H1 (cell line): ENCODE measurements around the gene AOPEP. TPM values are rescaled to one million over a fixed set of nuclear protein-coding genes. Genes with fewer than 3 reads are reported as not detected.

Experiments
- BRCA1 ChIP-seq: IDR thresholded peaks from 2 replicates; pipeline ENCODE4 v1.6.1; 2012; ENCODE audit warnings: low read depth, low read length, improper control_type of control experiment
- SIN3A ChIP-seq, 2 experiments: IDR thresholded peaks in 1 of 2; conservative IDR thresholded peaks in 1 of 2; 2 replicates each; pipeline ENCODE4 v1.6.1; 2011 to 2012; ENCODE audit warnings: low read length in 2 of 2, improper control_type of control experiment in 1 of 2, low read depth in 1 of 2, mild to moderate bottlenecking in 1 of 2
- SP1 ChIP-seq: IDR thresholded peaks from 2 replicates; pipeline ENCODE4 v1.6.1; 2011; ENCODE audit warnings: low read depth, low read length
- SRF ChIP-seq: IDR thresholded peaks from 2 replicates; pipeline ENCODE4 v1.6.1; 2011; ENCODE audit warnings: mild to moderate bottlenecking, low read depth, low read length, moderate library complexity
- TBP ChIP-seq: IDR thresholded peaks from 2 replicates; pipeline ENCODE4 v1.6.1; 2011; ENCODE audit warnings: low read depth, low read length, improper control_type of control experiment
- polyA plus RNA-seq, 7 experiments: library from polyadenylated mRNA; depleted of rRNA in 3 of 7; stranded (reverse) in 5 of 7; unstranded in 2 of 7; fragments of >200 nt in 5 of 7; fragments of 200-250 nt in 2 of 7; gene quantifications; 1 replicate in 5 of 7; 2 replicates in 1 of 7; 4 replicates in 1 of 7; pipeline versions ENCODE4 v1.2.1 to v1.2.3, GENCODE V29; 2011 to 2013; ENCODE audit warnings: missing spikeins in 2 of 7, mixed read lengths in 2 of 7
- total RNA-seq: library from RNA; stranded (reverse); fragmentation: NEBNext Ultra II Directional; extraction: Animal tissue kit (Norgen Biotek cat#: 25700); gene quantifications from 2 replicates; pipeline ENCODE4 v1.2.1, GENCODE V29; 2021
- TF ChIP-seq, protein P1 (sequence below): fragments of 300-600 bp; sonication (generic); IDR thresholded peaks from 2 replicates; pipeline ENCODE4 v1.7.1; 2012; ENCODE audit warnings: low read length, moderate library complexity, mild to moderate bottlenecking, inconsistent platforms; ENCODE audit not compliant: insufficient replicate concordance

The AOPEP gene
- total and polyA plus RNA-seq, 2 of the 8 experiments (the other 6 are each of a cell fraction or from before 2014, with no cell fraction given): 6.1 to 14.3 TPM

DNA sequence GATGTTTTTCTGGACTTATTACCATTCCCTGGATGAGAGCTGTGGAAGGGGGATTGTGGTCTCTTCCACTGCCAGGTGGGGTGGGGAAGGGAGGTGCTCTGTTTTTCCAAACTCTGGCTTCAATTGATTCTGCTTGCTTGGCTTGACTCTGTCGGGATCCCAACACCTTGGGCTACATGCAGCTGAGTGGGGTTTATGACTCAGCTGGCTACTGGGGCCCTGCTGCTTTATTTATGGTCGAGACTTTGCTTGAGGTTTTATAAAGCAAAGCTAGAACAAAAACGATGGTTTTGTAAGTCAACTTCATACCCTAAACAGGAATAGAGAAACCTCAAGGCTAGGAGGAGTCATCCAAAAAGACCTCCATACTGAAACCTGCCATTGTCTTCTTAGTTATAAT is 76.3 kb downstream of the AOPEP start (continued):
- TF ChIP-seq SIN3A (conservative IDR thresholded peaks at IDR 0.05 in 1 of 2, IDR thresholded peaks at IDR 0.05 in 1 of 2; ENCODE audit: low read depth in 1 of 2, low read length in 2 of 2): no peak
- TF ChIP-seq, protein P1, sequence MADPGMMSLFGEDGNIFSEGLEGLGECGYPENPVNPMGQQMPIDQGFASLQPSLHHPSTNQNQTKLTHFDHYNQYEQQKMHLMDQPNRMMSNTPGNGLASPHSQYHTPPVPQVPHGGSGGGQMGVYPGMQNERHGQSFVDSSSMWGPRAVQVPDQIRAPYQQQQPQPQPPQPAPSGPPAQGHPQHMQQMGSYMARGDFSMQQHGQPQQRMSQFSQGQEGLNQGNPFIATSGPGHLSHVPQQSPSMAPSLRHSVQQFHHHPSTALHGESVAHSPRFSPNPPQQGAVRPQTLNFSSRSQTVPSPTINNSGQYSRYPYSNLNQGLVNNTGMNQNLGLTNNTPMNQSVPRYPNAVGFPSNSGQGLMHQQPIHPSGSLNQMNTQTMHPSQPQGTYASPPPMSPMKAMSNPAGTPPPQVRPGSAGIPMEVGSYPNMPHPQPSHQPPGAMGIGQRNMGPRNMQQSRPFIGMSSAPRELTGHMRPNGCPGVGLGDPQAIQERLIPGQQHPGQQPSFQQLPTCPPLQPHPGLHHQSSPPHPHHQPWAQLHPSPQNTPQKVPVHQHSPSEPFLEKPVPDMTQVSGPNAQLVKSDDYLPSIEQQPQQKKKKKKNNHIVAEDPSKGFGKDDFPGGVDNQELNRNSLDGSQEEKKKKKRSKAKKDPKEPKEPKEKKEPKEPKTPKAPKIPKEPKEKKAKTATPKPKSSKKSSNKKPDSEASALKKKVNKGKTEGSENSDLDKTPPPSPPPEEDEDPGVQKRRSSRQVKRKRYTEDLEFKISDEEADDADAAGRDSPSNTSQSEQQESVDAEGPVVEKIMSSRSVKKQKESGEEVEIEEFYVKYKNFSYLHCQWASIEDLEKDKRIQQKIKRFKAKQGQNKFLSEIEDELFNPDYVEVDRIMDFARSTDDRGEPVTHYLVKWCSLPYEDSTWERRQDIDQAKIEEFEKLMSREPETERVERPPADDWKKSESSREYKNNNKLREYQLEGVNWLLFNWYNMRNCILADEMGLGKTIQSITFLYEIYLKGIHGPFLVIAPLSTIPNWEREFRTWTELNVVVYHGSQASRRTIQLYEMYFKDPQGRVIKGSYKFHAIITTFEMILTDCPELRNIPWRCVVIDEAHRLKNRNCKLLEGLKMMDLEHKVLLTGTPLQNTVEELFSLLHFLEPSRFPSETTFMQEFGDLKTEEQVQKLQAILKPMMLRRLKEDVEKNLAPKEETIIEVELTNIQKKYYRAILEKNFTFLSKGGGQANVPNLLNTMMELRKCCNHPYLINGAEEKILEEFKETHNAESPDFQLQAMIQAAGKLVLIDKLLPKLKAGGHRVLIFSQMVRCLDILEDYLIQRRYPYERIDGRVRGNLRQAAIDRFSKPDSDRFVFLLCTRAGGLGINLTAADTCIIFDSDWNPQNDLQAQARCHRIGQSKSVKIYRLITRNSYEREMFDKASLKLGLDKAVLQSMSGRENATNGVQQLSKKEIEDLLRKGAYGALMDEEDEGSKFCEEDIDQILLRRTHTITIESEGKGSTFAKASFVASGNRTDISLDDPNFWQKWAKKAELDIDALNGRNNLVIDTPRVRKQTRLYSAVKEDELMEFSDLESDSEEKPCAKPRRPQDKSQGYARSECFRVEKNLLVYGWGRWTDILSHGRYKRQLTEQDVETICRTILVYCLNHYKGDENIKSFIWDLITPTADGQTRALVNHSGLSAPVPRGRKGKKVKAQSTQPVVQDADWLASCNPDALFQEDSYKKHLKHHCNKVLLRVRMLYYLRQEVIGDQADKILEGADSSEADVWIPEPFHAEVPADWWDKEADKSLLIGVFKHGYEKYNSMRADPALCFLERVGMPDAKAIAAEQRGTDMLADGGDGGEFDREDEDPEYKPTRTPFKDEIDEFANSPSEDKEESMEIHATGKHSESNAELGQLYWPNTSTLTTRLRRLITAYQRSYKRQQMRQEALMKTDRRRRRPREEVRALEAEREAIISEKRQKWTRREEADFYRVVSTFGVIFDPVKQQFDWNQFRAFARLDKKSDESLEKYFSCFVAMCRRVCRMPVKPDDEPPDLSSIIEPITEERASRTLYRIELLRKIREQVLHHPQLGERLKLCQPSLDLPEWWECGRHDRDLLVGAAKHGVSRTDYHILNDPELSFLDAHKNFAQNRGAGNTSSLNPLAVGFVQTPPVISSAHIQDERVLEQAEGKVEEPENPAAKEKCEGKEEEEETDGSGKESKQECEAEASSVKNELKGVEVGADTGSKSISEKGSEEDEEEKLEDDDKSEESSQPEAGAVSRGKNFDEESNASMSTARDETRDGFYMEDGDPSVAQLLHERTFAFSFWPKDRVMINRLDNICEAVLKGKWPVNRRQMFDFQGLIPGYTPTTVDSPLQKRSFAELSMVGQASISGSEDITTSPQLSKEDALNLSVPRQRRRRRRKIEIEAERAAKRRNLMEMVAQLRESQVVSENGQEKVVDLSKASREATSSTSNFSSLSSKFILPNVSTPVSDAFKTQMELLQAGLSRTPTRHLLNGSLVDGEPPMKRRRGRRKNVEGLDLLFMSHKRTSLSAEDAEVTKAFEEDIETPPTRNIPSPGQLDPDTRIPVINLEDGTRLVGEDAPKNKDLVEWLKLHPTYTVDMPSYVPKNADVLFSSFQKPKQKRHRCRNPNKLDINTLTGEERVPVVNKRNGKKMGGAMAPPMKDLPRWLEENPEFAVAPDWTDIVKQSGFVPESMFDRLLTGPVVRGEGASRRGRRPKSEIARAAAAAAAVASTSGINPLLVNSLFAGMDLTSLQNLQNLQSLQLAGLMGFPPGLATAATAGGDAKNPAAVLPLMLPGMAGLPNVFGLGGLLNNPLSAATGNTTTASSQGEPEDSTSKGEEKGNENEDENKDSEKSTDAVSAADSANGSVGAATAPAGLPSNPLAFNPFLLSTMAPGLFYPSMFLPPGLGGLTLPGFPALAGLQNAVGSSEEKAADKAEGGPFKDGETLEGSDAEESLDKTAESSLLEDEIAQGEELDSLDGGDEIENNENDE: no peak
- TF ChIP-seq BRCA1: no peak
- no peak for TF ChIP-seq SRF
- no peak for TF ChIP-seq SP1
- no peak for TF ChIP-seq TBP
